ENCODE measurements around the gene MX2. TPM values are rescaled to one million over a fixed set of nuclear protein-coding genes. Genes with fewer than 3 reads are reported as not detected.
"Not testable (repeated sequence)": the region's sequence is repeated elsewhere in the genome, so short reads cannot be mapped to it uniquely, and the experiment has no call there.

MX2 gene, protein sequence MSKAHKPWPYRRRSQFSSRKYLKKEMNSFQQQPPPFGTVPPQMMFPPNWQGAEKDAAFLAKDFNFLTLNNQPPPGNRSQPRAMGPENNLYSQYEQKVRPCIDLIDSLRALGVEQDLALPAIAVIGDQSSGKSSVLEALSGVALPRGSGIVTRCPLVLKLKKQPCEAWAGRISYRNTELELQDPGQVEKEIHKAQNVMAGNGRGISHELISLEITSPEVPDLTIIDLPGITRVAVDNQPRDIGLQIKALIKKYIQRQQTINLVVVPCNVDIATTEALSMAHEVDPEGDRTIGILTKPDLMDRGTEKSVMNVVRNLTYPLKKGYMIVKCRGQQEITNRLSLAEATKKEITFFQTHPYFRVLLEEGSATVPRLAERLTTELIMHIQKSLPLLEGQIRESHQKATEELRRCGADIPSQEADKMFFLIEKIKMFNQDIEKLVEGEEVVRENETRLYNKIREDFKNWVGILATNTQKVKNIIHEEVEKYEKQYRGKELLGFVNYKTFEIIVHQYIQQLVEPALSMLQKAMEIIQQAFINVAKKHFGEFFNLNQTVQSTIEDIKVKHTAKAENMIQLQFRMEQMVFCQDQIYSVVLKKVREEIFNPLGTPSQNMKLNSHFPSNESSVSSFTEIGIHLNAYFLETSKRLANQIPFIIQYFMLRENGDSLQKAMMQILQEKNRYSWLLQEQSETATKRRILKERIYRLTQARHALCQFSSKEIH
- total RNA-seq: 100 to 1,000 TPM; 103 to 106 TPM

DNA sequence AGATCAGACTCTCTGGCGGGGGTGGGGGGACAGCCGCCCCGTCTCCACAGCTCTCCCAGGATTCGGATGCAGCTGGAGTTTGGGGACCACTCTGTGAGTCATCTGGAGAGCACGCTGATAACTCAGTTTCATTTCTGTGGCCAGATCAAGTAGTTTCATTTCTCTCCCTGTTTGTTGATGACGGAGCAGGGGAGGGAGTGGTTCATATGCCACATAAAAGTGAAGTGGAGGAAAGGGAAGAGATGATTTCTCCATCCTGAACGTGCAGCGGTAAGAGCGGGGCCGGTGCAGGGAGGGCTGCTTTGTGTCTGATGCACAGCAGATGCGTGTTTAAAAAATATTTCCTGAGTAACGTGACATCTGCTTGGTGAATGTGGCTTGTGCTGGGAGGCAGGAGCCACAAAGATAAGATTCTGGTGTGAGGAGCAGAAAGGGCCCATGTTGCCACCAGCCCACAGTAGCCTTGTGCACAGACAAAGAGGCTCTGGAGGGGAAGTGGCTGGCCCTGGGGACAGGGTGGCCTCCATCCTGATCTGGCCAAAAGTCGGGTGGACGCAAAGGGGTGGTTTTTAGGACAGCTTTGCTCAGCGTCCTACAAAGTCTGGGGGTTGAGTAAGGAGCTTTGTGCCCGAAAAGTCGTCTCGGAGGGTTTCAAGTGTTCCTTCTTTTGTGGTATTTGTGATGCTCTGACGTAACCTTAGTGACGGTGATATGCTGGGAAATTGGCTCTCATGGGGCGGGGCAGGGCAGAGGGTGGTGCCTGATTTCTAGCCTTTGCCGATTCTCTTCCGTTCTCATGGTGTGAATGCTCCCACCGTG is at the start of gene MX2:
MX2 (plus strand) TSS at position 242 of the 819 bp plus-strand sequence. CDS start 14,880 bp downstream, outside the sequence.
- H3K4me1 Mint-ChIP-seq: peaks cover 47% of the 10 kb centered on the region

DNA sequence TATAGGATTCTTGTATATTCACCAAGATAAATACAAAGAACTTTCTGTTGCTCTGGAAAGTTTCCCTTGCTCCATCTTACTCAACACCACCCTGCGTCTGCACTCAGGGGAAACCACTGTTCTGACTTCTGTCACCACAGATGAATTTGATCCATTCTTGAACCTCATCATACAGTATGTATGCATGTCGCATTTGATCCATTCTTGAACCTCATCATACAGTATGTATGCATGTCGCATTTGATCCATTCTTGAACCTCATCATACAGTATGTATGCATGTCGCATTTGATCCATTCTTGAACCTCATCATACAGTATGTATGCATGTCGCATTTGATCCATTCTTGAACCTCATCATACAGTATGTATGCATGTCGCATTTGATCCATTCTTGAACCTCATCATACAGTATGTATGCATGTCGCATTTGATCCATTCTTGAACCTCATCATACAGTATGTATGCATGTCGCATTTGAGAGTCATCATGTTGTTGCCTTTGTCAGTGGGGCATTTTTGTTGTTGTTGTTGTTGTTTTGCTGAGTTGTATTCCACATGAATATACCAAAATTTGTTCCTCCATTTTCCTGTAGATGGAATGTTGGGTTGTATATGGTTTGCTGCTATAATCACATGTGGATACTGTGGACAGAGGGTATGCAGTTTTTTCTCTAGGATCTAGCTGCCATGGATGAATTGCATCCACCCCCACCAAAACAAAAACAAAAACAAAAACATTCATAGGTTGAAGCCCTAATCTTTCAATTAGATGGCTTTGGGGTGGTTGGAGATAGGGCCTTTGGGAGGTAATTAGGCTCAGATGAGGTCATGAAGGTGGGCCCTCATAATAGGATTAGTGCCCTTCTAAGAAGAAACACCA is 48.3 kb upstream of the MX2 start:
- H3K27ac Mint-ChIP-seq; DNase-seq; H3K36me3 Mint-ChIP-seq; H3K4me3 Mint-ChIP-seq; ATAC-seq (ENCODE audit: low read depth); H3K4me1 Mint-ChIP-seq; POLR2A ChIA-PET; H3K9me3 Mint-ChIP-seq: not testable (repeated sequence)
- peaks cover 52% of the 10 kb centered on the region for H3K27me3 Mint-ChIP-seq

More for the DNA sequence above, at the start of gene MX2:
- Mint-ChIP-seq H3K4me3 (peak within 1 kb of the TSS; percentile 91), H3K27ac (peak within 1 kb of the TSS; percentile 99), H3K9me3 (no peaks in the 10 kb centered on the region), H3K27me3 (no peaks in the 10 kb centered on the region), H3K36me3 (peaks cover 26% of the 10 kb centered on the region)
- peak; percentile 82 for DNase-seq
- ATAC-seq (ENCODE audit: low read depth): peak; percentile 79
- POLR2A ChIA-PET: interaction anchor here (0.7 to 8.0 kb wide), 14 partner anchors 9 to 702 kb away, joined by 3 to 233 read pairs (median 6); partner anchors contain the start of gene MX1

DNA sequence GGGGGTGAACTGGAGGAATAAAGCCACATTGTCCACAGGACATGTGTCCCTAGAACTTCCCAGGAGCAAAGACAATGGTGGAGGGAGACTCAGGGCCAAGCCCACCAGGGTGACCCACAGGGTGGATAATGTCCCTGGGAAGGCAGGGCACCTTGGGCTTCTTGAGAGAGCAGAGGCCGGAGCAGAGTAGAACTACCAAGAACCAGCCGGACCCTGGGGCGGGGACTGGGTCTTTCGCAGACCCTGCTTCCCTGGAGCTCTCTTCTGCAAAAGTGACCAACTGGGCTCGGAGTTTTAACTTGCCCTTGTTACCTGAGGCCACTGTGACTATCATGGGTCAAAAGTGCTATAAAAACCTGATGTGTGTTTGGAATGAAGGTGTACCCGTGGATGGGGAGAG is 46.1 kb upstream of the MX2 start:
- no peak overlapping the region for H3K27ac Mint-ChIP-seq

DNA sequence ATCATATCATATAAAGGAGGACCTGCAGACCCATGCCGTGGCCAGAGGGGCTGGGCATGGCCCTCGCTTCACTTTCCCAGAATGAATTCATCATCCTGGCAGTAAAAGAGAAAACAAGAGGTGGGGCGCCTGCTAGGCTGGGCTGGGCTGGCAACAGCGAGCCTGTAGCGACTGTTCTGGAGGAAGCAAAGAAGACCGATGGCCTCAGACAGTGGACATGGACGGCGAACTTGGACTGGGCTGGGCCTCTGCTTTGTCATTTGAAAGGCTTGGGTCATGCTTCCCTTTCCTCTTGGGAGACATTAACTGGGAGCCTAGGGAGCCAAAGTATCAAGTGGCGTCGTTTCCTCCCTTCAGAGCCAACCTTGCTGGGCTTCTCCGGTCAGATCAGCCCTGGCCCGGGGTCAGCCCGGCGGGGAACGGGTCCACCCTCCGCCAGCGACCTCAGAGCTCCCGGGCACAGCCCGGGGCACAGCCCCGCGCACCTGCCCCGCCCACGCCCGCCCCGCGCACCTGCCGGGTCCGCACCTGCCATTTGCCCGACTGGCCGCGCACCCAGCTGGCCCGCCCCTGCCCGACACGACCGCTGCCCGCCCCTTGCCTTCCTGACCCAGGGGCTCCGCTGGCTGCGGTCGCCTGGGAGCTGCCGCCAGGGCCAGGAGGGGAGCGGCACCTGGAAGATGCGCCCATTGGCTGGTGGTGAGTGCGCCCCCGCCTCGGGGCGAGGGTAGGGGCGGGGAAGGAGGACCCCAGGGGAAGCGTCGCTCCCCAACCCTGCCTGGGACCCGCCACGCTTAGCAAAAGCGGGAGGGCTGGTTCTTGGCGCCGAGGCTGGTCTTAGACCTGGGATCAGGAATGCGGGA is 45.4 kb upstream of the MX2 start, which contains the start of gene FAM3B:
FAM3B (plus strand) TSS at position 602 of the 863 bp plus-strand sequence; CDS start at position 681, 79 bp downstream.
- Mint-ChIP-seq H3K27ac (no peak within 1 kb of the TSS), H3K4me1 (peaks cover 7% of the 10 kb centered on the region), H3K4me3 (no peak within 1 kb of the TSS), H3K9me3 (no peaks in the 10 kb centered on the region), H3K36me3 (no peaks in the 10 kb centered on the region), H3K27me3 (peaks cover 59% of the 10 kb centered on the region)
- no peak for DNase-seq
- no peak for ATAC-seq (ENCODE audit: low read depth)
- POLR2A ChIA-PET: no interaction called here

More for the DNA sequence above, 46.1 kb upstream of the MX2 start:
- Mint-ChIP-seq H3K9me3 (no peaks in the 10 kb centered on the region), H3K4me1 (peaks cover under 1% of the 10 kb centered on the region), H3K27me3 (peaks cover 57% of the 10 kb centered on the region), H3K4me3 (no peak overlapping the region), H3K36me3 (no peaks in the 10 kb centered on the region)
- ATAC-seq (ENCODE audit: low read depth) (no peak), DNase-seq (no peak)
- POLR2A ChIA-PET: no interaction called here

DNA sequence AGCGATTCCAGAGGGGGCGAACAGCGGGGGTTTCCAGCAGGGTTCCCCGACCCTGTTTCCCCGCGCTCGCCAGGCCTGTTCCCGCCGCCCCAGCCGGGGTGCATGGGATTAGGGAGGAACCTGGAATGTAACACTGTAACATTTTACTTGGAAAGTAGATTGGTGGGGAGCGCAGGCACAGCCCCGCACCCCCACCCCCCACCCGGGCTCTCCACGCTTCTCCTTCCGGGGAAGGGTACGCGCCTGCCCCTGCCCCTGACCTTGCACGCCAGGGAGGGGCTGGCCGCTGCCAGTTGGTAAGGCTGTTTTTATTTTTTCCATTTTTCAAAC is 44.8 kb upstream of the MX2 start:
- H3K36me3 Mint-ChIP-seq: no peaks in the 10 kb centered on the region

DNA sequence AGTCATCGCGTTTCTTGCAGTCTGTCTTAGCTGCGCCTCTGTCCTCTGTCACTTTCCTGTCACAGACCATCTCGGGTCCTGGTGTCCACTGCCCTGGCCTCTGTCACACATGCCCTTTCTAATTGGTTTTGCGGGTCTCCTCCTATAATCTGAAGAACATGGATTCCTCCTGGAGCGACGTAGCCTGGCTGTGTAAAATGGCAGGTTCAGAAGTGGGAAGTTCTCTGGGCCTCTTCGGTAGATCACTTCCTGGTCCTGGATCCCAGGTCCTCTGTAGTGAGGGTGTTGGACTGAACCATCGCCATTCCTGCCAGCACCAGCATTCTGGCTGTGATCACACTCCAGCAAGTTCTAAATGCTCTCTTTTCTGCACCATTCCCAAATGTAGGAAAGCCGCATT is 44.4 kb upstream of the MX2 start:
- POLR2A ChIA-PET: no interaction called here
- Mint-ChIP-seq H3K4me1 (peaks cover 12% of the 10 kb centered on the region), H3K27me3 (peaks cover 59% of the 10 kb centered on the region), H3K36me3 (no peaks in the 10 kb centered on the region), H3K27ac (no peak overlapping the region), H3K9me3 (no peaks in the 10 kb centered on the region), H3K4me3 (no peak overlapping the region)
- DNase-seq: no peak
- ATAC-seq (ENCODE audit: low read depth): no peak

More for the DNA sequence above, 44.8 kb upstream of the MX2 start:
- Mint-ChIP-seq H3K4me1 (peaks cover 12% of the 10 kb centered on the region), H3K27ac (no peak overlapping the region), H3K27me3 (peaks cover 58% of the 10 kb centered on the region), H3K4me3 (no peak overlapping the region), H3K9me3 (no peaks in the 10 kb centered on the region)
- DNase-seq (no peak), ATAC-seq (ENCODE audit: low read depth) (no peak)
- POLR2A ChIA-PET: no interaction called here

DNA sequence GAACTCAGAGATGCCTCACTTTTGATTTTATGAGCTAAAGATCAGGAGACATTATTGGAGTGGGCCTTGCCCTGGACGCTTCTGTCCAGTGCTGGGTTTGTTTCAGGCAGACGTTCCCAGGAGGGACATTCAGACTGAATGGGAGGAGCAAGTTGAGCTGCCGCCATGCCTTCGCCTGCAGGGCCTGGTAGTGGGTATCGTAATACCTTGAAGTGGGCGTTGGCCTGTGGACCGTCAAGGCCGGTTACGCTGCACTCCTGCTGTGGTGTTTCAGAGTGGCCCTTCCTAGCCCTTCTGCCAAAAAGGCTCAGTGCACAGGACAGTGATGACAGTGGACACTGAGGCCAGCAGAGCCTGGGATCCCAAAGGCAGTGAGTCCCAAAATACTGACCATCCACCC is 43.6 kb upstream of the MX2 start:
- no peaks in the 10 kb centered on the region for H3K36me3 Mint-ChIP-seq
- H3K4me1 Mint-ChIP-seq: peaks cover 12% of the 10 kb centered on the region
- H3K27me3 Mint-ChIP-seq: peaks cover 56% of the 10 kb centered on the region
- no peak overlapping the region for H3K4me3 Mint-ChIP-seq
- DNase-seq (no peak), ATAC-seq (ENCODE audit: low read depth) (no peak)
- H3K27ac Mint-ChIP-seq: no peak overlapping the region
- POLR2A ChIA-PET: no interaction called here
- H3K9me3 Mint-ChIP-seq: no peaks in the 10 kb centered on the region

DNA sequence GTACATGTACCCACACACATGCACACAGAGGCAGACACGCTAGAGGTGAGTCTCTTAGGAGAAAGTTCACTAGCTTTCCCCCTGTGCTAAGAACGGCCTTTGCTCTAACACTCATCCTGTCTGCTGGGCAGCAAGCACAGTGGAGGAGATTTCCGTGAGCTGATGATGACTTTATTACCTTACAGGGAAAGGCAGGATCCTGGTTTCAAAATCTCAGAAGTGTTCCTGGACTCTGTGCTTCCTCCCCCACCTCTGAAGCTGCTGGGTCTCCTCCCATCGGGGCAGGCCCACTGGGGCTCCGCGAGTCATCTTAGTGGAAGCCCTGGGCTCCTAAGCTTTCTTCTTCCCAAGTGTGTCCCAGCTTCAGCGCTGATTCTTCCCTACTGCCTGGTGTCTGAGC is 42.6 kb upstream of the MX2 start:
- Mint-ChIP-seq H3K9me3 (no peaks in the 10 kb centered on the region), H3K36me3 (no peaks in the 10 kb centered on the region), H3K4me1 (peaks cover 12% of the 10 kb centered on the region), H3K27me3 (peaks cover 56% of the 10 kb centered on the region), H3K27ac (no peak overlapping the region), H3K4me3 (no peak overlapping the region)
- ATAC-seq (ENCODE audit: low read depth) (no peak), DNase-seq (no peak)
- POLR2A ChIA-PET: interaction anchor here (0.7 kb wide), 1 partner anchor 15 kb away, joined by 3 read pairs; no protein-coding TSS in a partner anchor

DNA sequence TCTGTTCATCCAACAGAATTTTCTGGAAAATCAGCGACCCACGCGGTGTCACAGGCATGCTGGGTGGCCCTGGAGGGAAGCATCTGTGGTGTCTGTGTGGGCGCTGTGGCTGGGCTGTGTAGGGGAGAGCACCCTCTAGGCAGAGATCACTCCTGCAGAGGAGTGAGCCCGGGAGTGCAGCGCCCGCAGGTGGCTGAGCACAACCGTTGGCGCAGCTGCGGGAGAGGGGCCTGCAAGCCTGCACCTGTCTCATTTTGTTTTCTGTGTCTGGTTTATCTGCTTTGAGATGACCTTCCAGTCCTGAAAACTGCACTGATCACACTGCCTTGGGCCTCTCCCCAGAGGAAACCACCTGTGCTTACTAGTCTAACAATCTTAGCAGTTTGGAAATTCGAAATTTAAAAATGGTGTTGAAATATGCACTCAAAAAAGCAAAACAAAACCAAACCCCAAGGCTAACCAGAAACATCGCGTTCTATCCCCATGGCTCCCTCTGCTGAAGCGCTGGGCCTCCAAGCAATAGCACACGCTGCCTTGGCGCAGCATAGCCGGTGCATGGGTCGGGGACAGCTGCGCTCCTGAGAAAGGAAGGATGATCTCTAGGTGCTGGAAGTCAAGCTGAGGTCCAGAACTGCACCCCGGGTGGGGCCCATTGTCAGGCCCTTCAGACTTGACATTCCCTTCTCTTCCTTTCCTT is 40.5 kb upstream of the MX2 start:
- no peak overlapping the region for H3K4me3 Mint-ChIP-seq
- peak; percentile 71 for ATAC-seq (ENCODE audit: low read depth)
- H3K27ac Mint-ChIP-seq: no peak overlapping the region
- peaks cover 12% of the 10 kb centered on the region for H3K4me1 Mint-ChIP-seq
- H3K9me3 Mint-ChIP-seq: no peaks in the 10 kb centered on the region
- DNase-seq: peak; percentile 48
- POLR2A ChIA-PET: interaction anchor here (0.7 kb wide), 1 partner anchor 71 kb away, joined by 3 read pairs; no protein-coding TSS in a partner anchor
- H3K27me3 Mint-ChIP-seq: peaks cover 44% of the 10 kb centered on the region
- no peaks in the 10 kb centered on the region for H3K36me3 Mint-ChIP-seq

DNA sequence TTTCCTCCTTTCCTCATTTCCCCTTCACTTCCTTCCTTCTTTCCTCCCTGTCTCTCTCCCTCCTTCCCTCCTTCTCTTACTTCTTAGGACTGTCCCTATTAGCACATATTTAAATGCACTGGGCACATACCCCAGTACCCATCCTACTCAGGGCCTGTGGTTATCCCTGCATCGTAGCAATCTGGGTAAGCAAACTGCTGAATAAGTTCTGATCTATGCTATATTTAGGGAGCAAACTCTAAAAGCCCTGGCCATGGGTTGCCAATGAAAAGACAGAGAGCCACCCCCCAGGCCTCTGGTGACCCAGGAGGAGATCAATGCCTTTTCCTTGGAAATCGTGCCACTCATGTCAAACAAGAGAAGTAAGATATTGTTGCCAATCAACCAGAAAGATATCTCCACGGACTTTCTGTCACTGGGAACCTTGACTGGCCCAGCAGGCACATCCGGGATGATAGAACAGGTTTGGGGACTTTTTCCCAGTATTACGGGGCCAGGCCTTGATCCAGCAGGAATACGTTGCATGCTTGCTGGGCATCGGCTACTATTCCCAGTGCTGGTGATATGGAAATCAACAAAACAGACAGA is 39.8 kb upstream of the MX2 start:
- no peak overlapping the region for H3K27ac Mint-ChIP-seq
- H3K27me3 Mint-ChIP-seq: peaks cover 44% of the 10 kb centered on the region
- H3K4me1 Mint-ChIP-seq: peaks cover 12% of the 10 kb centered on the region
- H3K4me3 Mint-ChIP-seq: no peak overlapping the region
- POLR2A ChIA-PET: interaction anchor here (0.7 kb wide), 1 partner anchor 72 kb away, joined by 3 read pairs; no protein-coding TSS in a partner anchor
- H3K36me3 Mint-ChIP-seq: no peaks in the 10 kb centered on the region
- DNase-seq (no peak), ATAC-seq (ENCODE audit: low read depth) (no peak)
- no peaks in the 10 kb centered on the region for H3K9me3 Mint-ChIP-seq

Data from activated naive CD8-positive, alpha-beta T cell treated with anti-CD3 and anti-CD28 coated beads, Interleukin-2, amount 10 ng/mL, durations not matched to agents 7 days and 5 days (primary cell).